ENCODE measurements around the gene FOCAD.

DNA sequence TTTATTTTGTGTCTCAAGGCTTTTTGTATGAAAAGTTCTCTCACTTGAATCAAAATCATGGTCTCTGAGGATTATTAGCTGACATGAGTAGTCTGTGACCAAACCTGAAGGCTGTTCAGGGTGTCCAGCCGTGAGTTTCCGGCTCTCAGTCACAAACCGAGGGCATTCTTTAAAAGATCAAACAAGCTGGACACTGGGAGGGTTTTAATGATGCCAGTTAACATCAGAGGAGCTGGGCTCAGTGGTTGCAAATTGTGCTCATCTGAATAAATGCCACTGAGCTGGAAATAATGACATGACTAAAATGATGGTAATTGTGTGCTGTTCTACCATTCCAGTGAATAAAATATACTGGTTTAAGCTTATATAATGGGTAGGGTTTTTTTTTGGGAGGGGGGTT lies 153.1 kb downstream of the FOCAD start:
- TF ChIP-seq, protein P1, sequence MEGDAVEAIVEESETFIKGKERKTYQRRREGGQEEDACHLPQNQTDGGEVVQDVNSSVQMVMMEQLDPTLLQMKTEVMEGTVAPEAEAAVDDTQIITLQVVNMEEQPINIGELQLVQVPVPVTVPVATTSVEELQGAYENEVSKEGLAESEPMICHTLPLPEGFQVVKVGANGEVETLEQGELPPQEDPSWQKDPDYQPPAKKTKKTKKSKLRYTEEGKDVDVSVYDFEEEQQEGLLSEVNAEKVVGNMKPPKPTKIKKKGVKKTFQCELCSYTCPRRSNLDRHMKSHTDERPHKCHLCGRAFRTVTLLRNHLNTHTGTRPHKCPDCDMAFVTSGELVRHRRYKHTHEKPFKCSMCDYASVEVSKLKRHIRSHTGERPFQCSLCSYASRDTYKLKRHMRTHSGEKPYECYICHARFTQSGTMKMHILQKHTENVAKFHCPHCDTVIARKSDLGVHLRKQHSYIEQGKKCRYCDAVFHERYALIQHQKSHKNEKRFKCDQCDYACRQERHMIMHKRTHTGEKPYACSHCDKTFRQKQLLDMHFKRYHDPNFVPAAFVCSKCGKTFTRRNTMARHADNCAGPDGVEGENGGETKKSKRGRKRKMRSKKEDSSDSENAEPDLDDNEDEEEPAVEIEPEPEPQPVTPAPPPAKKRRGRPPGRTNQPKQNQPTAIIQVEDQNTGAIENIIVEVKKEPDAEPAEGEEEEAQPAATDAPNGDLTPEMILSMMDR (conservative IDR thresholded peaks at IDR 0.05 in 1 of 2, IDR thresholded peaks at IDR 0.05 in 1 of 2; ENCODE audit: low read depth in 1 of 2, low read length in 2 of 2): no peak
- TF ChIP-seq EZH2 (IDR thresholded peaks at IDR 0.05; ENCODE audit: low read length, missing control alignments): no peak

Measured in fibroblast of lung (primary cell).